Endothelial cell of umbilical vein (primary cell): Measurements from ENCODE around the gene NFKBIE. TPM values are rescaled to one million over a fixed set of nuclear protein-coding genes. Genes with fewer than 3 reads are reported as not detected.

Experiments used
- BruUV-seq: library from RNA; stranded (reverse); fragments of 400-500 nt; replicated peaks from 2 replicates; lab custom pipeline; 2021; lab: Mats Ljungman, UMichigan
- CTCF ChIA-PET: fragments of 300-600, 350-600 bp; sonication (Branson Sonifier 250); formaldehyde crosslinking; loops from one replicate; lab custom pipeline; 2021; ENCODE audit warnings: antibody characterized with exemption, inconsistent platforms; lab: Charles Lee
- POLR2A ChIA-PET: fragments of 300-600, 350-600 bp; sonication (Branson Sonifier 250); formaldehyde crosslinking; loops from one replicate; lab custom pipeline; 2021; ENCODE audit warnings: antibody characterized with exemption, inconsistent platforms; lab: Charles Lee
- DNase-seq: peaks from one replicate; pipeline ENCODE4 v3.0.0-alpha.2; 2011; ENCODE audit warnings: low read depth, low spot score
- FAIRE-seq: peaks from 2 replicates; lab custom pipeline; 2011; peaks lifted over from hg19 to GRCh38; lab: Jason Lieb, UNC
- H2AFZ ChIP-seq: 2 replicates; pipeline ENCODE4 v1.6.0; 2012; ENCODE audit warnings: low read depth, low read length, control low read depth, inconsistent platforms
- H3K27ac ChIP-seq: 2 replicates; pipeline ENCODE4 v1.5.1; 2011; ENCODE audit warnings: low read depth, mild to moderate bottlenecking, control low read depth, low read length, moderate library complexity; ENCODE audit not compliant: insufficient read depth
- H3K27me3 ChIP-seq, 2 experiments: 2 replicates each; pipeline versions ENCODE4 v1.6.0 to v1.6.1; 2011; ENCODE audit warnings: low read length in 2 of 2, mixed read lengths in 1 of 2; ENCODE audit not compliant: control insufficient read depth in 2 of 2, insufficient read depth in 2 of 2
- H3K36me3 ChIP-seq, 2 experiments: 2 replicates in 1 of 2; 3 replicates in 1 of 2; pipeline ENCODE4 v1.5.1; 2011; ENCODE audit warnings: low read length in 2 of 2, mild to moderate bottlenecking in 1 of 2, moderate library complexity in 1 of 2; ENCODE audit not compliant: control insufficient read depth in 2 of 2, insufficient read depth in 2 of 2; ENCODE audit errors: extremely low read depth in 1 of 2
- H3K4me1 ChIP-seq: 3 replicates; pipeline ENCODE4 v1.5.1; 2011; ENCODE audit warnings: mild to moderate bottlenecking, low read length; ENCODE audit not compliant: control insufficient read depth, insufficient read depth; ENCODE audit errors: extremely low read depth
- H3K4me2 ChIP-seq: 2 replicates; pipeline ENCODE4 v1.6.1; 2011; ENCODE audit warnings: low read length, control low read depth, mixed read lengths; ENCODE audit not compliant: insufficient read depth
- H3K4me3 ChIP-seq, 3 experiments: fragments of 200-600 bp in 1 of 3; sonication (generic), shearing (Covaris generic) in 1 of 3; replicated peaks in 1 of 3; 2 replicates each; pipeline ENCODE4 v1.5.1; 2011 to 2016; ENCODE audit warnings: control low read depth in 3 of 3, low read length in 3 of 3, mild to moderate bottlenecking in 2 of 3, inconsistent platforms in 1 of 3, low read depth in 1 of 3, moderate library complexity in 1 of 3; ENCODE audit not compliant: insufficient read depth in 1 of 3
- H3K79me2 ChIP-seq: 2 replicates; pipeline ENCODE4 v1.6.0; 2012; ENCODE audit warnings: low read length, inconsistent platforms; ENCODE audit not compliant: control insufficient read depth, insufficient read depth
- H3K9ac ChIP-seq: replicated peaks from 2 replicates; pipeline ENCODE3; 2011; ENCODE audit warnings: low read length, control low read depth; ENCODE audit not compliant: insufficient read depth; ENCODE audit errors: extremely low read depth
- H3K9me1 ChIP-seq: replicated peaks from 3 replicates; pipeline ENCODE4 v1.6.0; 2011; ENCODE audit warnings: mild to moderate bottlenecking, low read length; ENCODE audit not compliant: control insufficient read depth, insufficient read depth; ENCODE audit errors: extremely low read depth
- H3K9me3 ChIP-seq: replicated peaks from 2 replicates; pipeline ENCODE4 v1.5.1; 2012; ENCODE audit warnings: low read length, inconsistent platforms; ENCODE audit not compliant: control insufficient read depth, insufficient read depth
- H4K20me1 ChIP-seq: replicated peaks from 2 replicates; pipeline ENCODE3; 2011; ENCODE audit warnings: mild to moderate bottlenecking, low read length; ENCODE audit not compliant: control insufficient read depth, insufficient read depth; ENCODE audit errors: extremely low read depth
- EZH2 ChIP-seq: IDR thresholded peaks from 2 replicates; pipeline ENCODE4 v1.6.1; 2012; ENCODE audit warnings: borderline replicate concordance, low read depth, mild to moderate bottlenecking, moderate library complexity, low read length, inconsistent platforms; ENCODE audit not compliant: severe bottlenecking
- FOS ChIP-seq: IDR thresholded peaks from 2 replicates; pipeline ENCODE4 v1.6.1; 2011; ENCODE audit warnings: mild to moderate bottlenecking, low read length, moderate library complexity, borderline replicate concordance; ENCODE audit not compliant: insufficient read depth
- GATA2 ChIP-seq: IDR thresholded peaks from 2 replicates; pipeline ENCODE4 v1.7.0; 2011; ENCODE audit warnings: low read depth, mild to moderate bottlenecking, moderate library complexity, mixed read lengths, low read length; ENCODE audit not compliant: insufficient read length, insufficient read depth
- JUN ChIP-seq: IDR thresholded peaks from 2 replicates; pipeline ENCODE4 v1.6.1; 2011; ENCODE audit warnings: borderline replicate concordance, low read depth; ENCODE audit not compliant: insufficient read length, insufficient read depth
- MYC ChIP-seq: IDR thresholded peaks from one replicate; pipeline ENCODE4 v1.6.1; 2011; ENCODE audit warnings: mild to moderate bottlenecking, low read depth, low read length
- POLR2A ChIP-seq: IDR thresholded peaks from 2 replicates; pipeline ENCODE4 v1.6.1; 2012; ENCODE audit warnings: low read depth, mild to moderate bottlenecking, control low read depth, low read length
- POLR2AphosphoS5 ChIP-seq: IDR thresholded peaks from 2 replicates; pipeline ENCODE4 v1.6.1; 2012; ENCODE audit warnings: low read depth, mild to moderate bottlenecking, control low read depth, low read length, moderate library complexity; ENCODE audit not compliant: insufficient read depth
- dilution Hi-C: fragments of 300-500 bp; cut with MboI; formaldehyde crosslinking; loops from one replicate; pipeline ENCODE4 v1.15.0; 2019; ENCODE audit warnings: low sequenced_read_pairs; ENCODE audit not compliant: extremely low pct_ligation_motif_present
- intact Hi-C: fragments of 100-400 bp; cut with micrococcal nuclease; formaldehyde crosslinking; loops from one replicate; pipeline ENCODE4 v1.10.0; 2022
- polyA plus RNA-seq, 4 experiments: library from polyadenylated mRNA; depleted of rRNA in 3 of 4; stranded (reverse) in 3 of 4; unstranded in 1 of 4; fragments of >200 nt; gene quantifications; 2 replicates each; pipeline versions ENCODE4 v1.2.1 to v1.2.3, GENCODE V29; 2011 to 2012; ENCODE audit warnings: missing spikeins in 1 of 4
- total RNA-seq: library from RNA; stranded (reverse); gene quantifications from 2 replicates; pipeline ENCODE4 v1.2.3, GENCODE V29; 2021
- TF ChIP-seq, protein P1 (sequence below): IDR thresholded peaks from 2 replicates; pipeline ENCODE4 v1.6.1; 2011; ENCODE audit not compliant: insufficient read depth, insufficient read length
- TF ChIP-seq, protein P2 (sequence below), 2 donors: IDR thresholded peaks; 1 replicate in 1 of 2; 2 replicates in 1 of 2; pipeline ENCODE4 v1.5.1; 2011; ENCODE audit warnings: low read length in 2 of 2, mild to moderate bottlenecking in 2 of 2, moderate library complexity in 2 of 2, control low read depth in 1 of 2, inconsistent platforms in 1 of 2, low read depth in 1 of 2; ENCODE audit not compliant: insufficient read depth in 1 of 2; ENCODE audit errors: extremely low read depth in 1 of 2

The NFKBIE gene
- total and polyA plus RNA-seq, 2 donors (not counting 3 experiments of a cell fraction or from before 2014, with no cell fraction given) = 19.0 to 22.6 TPM

DNA sequence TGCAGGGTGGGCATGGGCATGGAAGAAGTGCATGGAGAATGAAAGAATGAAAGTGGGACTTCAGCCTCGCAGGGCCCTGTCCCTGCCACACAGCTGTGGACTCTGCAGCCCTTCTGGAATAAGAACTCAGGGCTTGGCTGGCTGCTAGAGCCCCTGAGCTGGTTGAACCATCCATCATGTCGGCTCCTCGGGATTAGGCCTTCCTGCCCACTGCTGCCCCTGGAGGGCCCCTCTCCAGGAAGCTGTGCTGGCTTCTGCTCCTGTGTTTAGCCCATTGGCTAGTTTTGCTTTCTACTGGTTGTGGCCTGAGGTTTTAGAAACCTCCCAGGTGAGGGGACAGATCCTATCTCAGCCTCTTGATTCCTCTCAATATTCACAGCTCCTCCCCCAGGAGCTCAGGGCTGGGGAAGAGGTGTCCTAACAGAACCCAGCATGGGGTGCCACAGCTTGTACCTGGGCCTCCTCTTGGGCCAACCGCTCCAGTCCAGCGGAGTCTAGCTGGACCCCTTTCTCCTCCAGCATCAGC lies 39.9 kb upstream of the NFKBIE start:
- POLR2A ChIA-PET = interaction anchor here (0.7 kb wide), 1 partner anchor 35 kb away, joined by 3 read pairs; no protein-coding TSS in a partner anchor
- CTCF ChIA-PET = interaction anchor here (0.7 to 4.5 kb wide), 19 partner anchors 8 to 209 kb away, joined by 3 to 83 read pairs (median 4); partner anchors contain the start of genes AARS2 and TMEM151B
- intact Hi-C loops = no loop called here

More for the DNA sequence above, 39.9 kb upstream of the NFKBIE start:
- H3K27me3 ChIP-seq = no peaks in the 10 kb centered on the region
- no peaks in the 10 kb centered on the region for H3K9me1 ChIP-seq
- H3K79me2 ChIP-seq = no peaks in the 10 kb centered on the region
- no peak overlapping the region for H3K4me3 ChIP-seq
- FAIRE-seq = no peak
- no peak overlapping the region for H3K27ac ChIP-seq
- no peak overlapping the region for H3K4me2 ChIP-seq
- TF ChIP-seq JUN = no peak
- TF ChIP-seq EZH2 = no peak
- no peak for TF ChIP-seq GATA2
- TF ChIP-seq, protein P1, sequence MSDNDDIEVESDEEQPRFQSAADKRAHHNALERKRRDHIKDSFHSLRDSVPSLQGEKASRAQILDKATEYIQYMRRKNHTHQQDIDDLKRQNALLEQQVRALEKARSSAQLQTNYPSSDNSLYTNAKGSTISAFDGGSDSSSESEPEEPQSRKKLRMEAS = no peak
- TF ChIP-seq POLR2AphosphoS5 = no peak
- TF ChIP-seq POLR2A = no peak
- no peak for TF ChIP-seq MYC
- TF ChIP-seq, protein P2, sequence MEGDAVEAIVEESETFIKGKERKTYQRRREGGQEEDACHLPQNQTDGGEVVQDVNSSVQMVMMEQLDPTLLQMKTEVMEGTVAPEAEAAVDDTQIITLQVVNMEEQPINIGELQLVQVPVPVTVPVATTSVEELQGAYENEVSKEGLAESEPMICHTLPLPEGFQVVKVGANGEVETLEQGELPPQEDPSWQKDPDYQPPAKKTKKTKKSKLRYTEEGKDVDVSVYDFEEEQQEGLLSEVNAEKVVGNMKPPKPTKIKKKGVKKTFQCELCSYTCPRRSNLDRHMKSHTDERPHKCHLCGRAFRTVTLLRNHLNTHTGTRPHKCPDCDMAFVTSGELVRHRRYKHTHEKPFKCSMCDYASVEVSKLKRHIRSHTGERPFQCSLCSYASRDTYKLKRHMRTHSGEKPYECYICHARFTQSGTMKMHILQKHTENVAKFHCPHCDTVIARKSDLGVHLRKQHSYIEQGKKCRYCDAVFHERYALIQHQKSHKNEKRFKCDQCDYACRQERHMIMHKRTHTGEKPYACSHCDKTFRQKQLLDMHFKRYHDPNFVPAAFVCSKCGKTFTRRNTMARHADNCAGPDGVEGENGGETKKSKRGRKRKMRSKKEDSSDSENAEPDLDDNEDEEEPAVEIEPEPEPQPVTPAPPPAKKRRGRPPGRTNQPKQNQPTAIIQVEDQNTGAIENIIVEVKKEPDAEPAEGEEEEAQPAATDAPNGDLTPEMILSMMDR (IDR thresholded peaks at IDR 0.05; ENCODE audit: extremely low read depth in 1 of 2, insufficient read depth in 1 of 2, low read depth in 1 of 2, low read length in 2 of 2) = no peak
- no peak for TF ChIP-seq FOS
- DNase-seq = no peak
- H3K9me3 ChIP-seq = no peaks in the 10 kb centered on the region
- no peaks in the 10 kb centered on the region for H4K20me1 ChIP-seq
- H3K9ac ChIP-seq = no peak overlapping the region
- dilution Hi-C loops = no loop called here
- H3K36me3 ChIP-seq = peaks cover 17 to 60% of the 10 kb centered on the region in 2 experiments
- no peak overlapping the region for H2AFZ ChIP-seq
- BruUV-seq = no TSS peak
- H3K4me1 ChIP-seq = no peaks in the 10 kb centered on the region
